CD4-positive, alpha-beta T cell treated with Interleukin-1 beta for 1 hour (primary cell): ENCODE results near the gene DNAAF5.
"Not testable (repeated sequence)": the region's sequence is repeated elsewhere in the genome, so short reads cannot be mapped to it uniquely, and the experiment has no call there.

Source experiments
- DNase-seq, 2 donors: peaks; one replicate each; pipeline ENCODE4 v3.0.0-alpha.2; 2020 to 2022

The DNAAF5 gene

GRCh38 chr7:748446-748845 lies 21.9 kb downstream of the DNAAF5 start:
- DNase-seq = no peak

- no peak for DNase-seq
Measured at GRCh38 chr7:749140-749551, 22.6 kb downstream of the DNAAF5 start.

DNA sequence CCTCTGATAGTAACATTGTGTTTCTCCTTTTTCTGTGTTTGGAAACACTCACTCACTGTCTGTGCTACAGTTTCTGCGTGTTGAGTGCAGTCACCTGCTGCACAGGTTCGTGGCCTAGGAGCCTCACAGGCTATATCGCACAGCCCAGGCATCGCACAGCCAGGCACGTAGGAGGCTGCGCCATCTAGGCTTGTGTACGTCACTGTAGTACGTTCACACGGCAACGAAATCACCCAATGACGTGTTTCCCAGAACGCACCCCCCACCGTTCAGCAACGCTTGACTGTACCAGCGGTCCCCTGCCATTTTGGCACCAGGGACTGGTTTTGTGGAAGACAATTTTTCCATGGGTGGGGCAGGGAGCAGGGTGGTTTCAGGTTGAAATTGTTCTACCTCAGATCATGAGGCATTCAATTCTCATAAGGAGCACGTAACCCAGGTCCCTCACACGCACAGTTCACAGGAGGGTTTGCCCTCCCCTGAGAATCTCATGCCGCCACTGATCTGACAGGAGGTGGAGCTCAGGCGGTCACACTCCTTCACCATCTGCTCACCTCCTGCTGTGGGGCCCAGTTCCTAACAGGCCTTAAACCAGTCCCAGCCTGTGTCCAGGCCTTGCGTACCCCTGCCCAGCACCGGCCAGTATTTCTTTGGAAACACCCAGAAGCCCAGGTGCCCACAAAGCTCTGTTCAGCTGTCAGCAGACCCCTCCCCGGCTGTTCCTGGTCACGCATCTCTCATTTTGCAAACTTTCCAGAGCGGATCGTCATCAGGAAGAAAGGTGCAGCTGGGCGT lies 23.8 kb downstream of the DNAAF5 start:
- DNase-seq = no peak

- no peak for DNase-seq
Measured at GRCh38 chr7:751826-752225, 25.3 kb downstream of the DNAAF5 start.

- DNase-seq = not testable (repeated sequence)
Measured at GRCh38 chr7:752256-752655, 25.8 kb downstream of the DNAAF5 start.

GRCh38 chr7:753190-753589 lies 26.7 kb downstream of the DNAAF5 start:
- DNase-seq = no peak

DNA sequence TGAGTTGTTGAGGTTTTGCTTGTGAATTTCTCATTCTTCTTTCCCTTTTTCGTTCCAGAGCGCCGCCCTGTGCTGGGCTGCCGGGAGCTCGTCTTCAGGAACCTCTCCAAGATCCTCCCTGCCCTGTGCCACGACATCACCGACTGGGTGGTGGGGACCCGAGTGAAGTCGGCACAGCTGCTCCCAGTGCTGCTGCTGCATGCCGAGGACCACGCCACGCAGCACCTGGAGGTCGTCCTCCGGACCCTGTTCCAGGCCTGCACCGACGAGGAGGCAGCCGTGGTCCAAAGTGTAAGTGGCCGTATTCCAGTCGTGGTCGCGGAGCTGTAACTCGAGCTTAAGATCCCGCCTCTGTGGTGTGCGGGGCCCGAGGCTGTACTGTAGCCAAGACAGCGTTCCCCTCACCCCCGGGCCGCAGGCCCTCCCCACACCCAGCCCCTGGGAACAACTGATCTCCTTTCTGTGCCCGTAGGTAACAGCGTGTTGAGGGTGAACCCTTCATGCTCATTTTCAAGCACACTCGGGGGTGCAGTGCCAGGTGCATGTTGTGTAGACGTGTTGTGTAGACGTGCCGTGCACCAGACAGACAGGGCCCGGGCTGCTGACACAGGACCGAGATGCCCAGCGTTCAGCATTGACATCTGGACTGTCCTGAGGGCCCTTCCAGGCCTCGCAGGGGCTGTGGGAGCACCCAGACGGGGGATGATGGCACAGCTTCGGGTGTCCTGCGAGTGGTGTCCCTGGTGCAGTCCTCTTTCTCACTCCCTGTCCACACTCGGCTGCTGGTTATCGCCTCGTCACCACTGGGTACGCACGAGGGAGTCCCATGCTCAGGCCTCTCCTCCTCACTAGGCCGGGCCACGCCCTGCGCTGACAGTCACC lies 28.3 kb downstream of the DNAAF5 start:
- DNase-seq = no peak

DNA sequence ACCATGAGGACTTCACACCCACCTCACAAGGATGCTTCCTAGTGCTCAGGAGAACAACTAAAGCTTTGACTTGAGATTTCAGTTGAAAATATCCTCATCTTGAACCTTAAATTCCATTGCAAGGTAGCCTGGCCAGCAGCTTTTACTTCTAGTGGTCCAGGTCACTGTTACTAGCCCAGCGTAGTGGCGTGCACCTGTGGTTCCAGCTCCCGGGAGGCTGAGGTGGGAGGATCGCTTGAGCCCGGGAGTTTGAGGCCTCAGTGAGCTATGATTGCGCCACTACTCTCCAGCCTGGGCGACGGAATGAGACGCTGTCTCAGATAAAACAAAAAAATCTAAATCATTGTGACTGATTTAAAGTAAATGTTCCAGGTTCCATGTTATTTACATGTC lies 28.9 kb downstream of the DNAAF5 start:
- no peak for DNase-seq

DNA sequence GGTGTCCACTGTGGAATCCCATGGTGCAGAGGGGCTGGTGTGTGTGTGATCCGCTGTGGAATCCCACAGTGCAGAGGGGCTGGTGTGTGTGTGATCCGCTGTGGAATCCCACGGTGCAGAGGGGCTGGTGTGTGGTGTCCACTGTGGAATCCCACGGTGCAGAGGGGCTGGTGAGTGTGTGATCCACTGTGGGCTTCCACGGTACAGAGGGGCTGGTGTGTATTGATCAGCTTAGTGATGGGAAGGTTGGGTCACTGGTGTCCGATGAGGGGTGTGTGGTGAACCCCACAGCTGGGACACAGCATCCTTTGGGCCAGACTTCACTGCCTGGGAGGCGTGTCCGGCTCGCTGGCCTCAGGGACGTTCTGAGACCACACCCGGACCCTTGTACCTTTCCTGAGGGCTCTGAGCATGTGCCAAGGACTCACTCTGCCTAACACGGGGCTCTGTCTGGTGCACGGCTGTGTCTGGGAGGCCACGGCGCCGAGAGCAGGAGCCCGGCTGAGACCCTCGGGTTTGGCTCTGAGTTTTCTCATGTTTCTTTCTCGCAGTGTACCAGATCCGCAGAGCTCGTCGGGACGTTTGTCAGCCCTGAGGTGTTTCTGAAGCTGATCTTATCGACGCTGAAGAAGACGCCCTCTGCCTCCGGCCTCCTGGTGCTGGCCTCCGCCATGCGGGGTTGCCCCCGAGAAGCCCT lies 29.9 kb downstream of the DNAAF5 start:
- DNase-seq = no peak

DNA sequence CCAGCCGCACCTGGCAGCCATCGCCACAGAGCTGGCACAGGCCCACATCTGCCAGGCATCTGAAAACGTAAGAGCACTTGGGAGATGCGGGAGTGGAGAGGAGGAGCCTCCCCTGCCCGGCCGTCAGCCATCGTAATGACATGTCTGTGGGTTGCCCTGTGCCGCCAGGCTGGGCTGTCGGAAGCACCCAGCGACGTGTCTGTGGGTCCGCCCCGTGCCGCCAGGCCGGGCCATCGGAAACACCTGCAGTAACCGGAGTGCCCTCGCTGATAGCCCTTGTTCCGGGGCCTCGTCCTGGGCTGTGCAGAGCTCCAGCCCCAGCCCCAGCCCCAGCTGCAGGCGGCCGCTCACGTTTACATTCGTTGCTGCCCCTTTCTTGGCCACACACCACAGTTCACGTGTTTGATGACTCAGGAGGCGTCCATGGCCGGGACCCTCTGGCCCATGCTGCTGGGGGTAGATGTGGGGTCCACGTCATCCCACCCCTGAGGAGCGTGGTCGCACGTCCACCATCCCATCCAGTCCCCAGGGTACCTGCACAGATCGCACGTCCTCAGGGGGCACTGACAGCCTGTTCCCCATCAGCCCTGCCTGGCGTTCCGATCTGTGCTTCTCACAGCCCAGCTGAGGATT lies 30.5 kb downstream of the DNAAF5 start:
- DNase-seq = no peak

DNA sequence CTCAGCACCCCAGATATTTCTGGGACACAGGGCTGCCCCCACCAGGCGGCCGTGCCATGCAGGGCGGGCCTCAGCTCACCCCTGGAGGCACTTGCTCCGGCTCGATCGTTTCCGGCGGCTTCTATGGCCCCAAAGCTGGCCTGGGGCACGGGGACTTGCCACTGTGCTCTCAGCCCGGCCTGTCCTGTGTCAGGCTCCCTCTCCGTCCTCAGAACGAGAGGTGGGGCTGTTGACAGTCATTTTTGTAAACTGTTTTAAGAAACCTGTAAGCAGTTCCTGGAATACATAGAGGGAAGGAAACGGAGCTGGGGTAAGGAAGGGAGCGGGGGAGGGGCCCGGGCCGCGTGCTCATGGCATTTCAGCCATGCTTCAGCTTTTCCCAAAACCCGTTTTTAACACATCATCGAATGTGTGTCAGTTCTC lies 31.3 kb downstream of the DNAAF5 start:
- no peak for DNase-seq

DNA sequence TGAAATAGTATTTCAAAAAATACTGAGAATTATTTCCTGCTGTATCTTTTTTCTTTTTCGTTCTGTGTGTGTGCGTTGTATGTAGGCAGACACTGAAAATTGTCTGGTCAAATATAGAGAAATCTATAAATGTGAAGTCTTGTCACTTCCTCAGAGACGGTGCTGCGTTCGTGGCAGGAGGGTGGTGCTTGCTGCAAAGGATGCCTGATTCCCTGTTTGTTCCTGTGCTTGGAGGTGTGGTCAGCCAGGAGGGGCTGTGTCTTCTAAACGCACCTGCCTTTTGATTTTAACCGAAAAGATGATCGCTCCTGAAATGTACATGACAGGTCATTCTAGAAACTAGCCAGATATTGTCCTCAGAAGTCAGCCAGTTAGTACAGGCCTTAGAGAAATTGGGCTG lies 33.1 kb downstream of the DNAAF5 start:
- no peak for DNase-seq

DNA sequence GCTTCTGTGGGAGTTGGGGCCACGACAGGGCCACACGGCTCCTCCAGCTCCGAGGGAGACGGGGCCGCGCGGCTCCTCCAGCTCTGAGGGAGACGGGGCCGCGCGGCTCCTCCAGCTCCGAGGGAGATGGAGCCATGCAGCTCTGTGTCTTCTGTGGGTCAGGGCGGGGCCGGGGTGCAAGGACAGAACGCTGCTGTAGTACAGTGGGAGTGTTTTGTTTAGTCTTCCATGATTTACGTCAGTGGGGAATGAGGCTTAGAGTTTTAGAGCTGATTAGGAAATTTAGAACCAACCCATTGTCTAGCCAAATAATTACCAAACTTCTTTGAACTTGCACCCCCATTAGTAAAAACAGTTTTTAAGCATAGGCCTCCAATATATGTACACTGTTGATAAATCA lies 33.5 kb downstream of the DNAAF5 start:
- DNase-seq = no peak

DNA sequence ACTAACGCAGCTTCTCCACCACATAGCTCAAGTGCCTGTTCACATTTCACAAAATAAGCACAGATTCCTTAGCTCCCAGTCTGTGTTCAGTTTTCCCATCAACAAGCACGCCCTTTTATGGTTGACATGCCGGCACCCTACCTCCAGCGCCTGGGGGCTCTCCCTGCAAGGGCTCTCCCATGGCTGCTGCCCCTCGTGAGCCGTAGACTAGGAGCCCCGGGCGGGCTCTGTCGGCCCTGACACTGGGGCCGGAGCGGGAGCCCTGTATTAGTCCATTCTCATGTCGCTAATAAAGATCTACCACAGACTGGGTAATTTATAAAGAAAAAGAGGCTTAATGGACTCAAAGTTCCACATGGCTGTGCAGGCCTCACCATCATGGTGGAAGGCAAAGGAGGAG lies 34.6 kb downstream of the DNAAF5 start:
- no peak for DNase-seq

DNA sequence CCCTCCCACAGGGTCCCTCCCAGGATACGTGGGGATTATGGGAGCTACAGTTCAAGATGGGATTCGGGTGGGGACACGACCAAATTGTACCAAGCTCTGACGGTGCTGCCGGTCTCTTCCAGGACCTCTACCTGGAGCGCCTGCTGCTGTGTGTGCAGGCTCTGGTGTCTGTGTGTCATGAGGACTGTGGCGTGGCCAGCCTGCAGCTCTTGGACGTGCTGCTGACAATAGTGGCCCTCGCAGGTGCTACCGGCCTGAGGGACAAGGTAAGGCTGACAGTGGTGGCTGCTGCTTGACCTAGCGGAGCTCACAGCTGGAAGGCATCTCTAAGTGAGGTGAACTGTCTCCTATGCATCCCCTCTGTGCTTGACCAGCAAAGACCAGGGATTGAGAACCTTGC lies 35.1 kb downstream of the DNAAF5 start:
- no peak for DNase-seq

- DNase-seq = no peak
Measured at GRCh38 chr7:762885-763284, 36.4 kb downstream of the DNAAF5 start.

DNA sequence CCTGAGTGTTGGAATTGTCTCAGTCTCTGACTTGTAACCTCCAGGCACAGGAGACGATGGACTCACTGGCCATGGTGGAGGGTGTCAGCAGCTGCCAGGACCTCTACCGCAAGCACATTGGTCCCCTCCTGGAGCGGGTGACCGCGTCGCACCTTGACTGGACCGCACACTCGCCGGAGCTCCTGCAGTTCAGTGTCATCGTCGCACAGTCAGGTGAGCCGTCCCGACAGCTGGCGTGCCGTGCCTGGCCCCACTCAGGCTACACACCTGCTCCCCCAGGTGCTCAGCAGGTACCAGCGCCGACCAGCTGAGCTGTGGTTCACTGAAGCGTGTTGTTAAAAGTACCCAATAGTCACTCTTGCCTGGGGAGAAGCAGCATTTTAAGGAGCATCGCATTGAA lies 37.3 kb downstream of the DNAAF5 start:
- DNase-seq = no peak

DNA sequence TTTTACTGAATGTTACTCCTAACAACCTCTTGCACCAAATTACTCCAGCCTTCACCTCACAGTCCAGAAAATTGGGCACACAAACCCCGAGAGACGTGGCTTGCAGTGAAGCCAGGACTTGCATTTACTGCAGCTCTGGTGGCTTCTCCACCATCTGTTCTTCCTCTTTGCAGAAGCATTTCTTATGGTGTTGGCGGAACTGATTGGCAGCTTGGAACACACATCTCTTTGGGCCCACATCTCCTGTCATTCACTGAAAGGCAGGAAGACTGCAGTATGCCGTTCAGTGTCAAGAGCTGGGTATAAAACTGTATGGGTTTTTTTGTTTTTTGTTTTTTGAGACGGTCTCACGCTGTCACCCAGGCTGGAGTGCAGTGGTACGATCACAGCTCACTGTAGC lies 38.9 kb downstream of the DNAAF5 start:
- DNase-seq = no peak

DNA sequence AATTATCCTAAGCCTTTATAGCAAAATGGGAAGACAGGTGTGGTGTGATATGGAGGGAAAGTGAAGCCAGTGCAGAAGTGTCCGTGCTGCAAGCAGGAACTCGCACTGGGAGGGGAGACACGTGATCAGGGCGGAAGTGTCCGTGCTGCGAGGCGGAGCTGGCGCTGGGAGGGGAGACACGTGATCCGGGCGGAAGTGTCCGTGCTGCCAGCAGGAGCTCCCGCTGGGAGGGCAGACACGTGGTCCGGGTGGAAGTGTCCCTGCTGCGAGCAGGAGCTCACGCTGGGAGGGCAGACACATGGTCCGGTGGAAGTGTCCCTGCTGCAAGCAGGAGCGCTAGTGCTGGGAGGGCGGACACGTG lies 41.1 kb downstream of the DNAAF5 start:
- DNase-seq = no peak

DNA sequence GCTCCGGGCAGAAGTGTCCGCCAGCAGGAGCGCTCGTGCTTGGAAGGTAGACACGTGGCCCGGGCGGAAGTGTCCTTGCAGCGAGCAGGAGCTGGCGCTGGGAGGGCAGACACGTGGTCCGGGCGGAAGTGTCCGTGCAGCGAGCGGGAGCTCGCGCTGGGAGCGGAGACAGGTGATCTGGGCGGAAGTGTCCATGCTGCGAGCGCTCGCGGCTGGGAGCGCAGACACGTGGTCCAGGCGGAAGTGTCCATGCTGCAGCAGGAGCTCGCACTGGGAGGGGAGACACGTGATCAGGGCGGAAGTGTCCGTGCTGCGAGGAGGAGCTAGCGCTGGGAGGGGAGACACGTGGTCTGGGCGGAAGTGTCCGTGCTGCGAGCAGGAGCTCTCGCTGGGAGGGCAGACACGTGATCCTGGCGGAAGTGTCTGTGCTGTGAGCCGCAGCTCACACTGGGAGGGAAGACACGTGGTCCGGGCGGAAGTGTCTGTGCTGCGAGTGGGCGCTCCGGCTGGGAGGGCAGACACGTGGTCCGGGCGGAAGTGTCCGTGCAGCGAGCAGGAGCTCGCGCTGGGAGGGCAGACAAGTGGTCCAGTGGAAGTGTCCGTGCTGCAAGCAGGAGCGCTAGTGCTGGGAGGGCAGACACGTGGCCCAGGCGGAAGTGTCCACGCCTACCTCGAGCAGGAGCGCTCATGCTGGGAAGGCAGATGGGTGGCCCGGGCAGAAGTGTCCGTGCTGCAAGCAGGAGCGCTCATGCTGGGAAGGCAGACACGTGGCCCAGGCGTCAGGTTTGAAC lies 41.6 kb downstream of the DNAAF5 start:
- DNase-seq = no peak

DNA sequence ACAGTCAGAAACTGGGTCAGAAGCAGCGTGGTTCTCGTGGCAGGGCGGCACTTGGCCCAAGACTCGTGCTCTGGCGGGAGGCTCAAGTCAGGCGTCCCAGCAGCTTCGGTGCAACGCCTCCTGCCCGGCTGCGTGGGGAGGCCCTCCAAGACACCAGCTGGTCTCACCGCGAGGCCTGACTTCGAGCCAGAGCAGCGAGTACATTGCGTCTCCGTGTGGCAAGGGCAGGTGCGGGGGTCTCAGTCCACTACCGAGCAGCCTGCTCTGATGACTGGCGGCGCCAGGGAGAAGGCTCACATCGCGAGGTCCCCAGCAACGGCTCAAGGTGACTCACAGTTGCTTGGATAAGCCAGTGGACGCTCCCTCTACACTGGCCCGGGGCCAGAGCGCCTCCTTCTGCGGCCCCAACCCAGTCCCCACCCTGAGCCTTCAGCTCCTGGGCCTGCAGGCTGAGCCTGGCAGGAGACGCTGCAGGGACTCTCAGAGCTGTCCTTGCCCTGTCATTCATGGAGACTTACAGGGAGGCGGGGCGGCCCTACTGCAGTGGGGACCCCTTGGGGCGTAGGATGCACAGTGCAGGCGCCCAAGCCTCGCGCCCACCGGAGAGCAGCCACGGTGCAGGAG lies 42.5 kb downstream of the DNAAF5 start:
- no peak for DNase-seq

- no peak for DNase-seq
Measured at GRCh38 chr7:770336-770735, 43.8 kb downstream of the DNAAF5 start.
